Transverse colon (tissue), 4 donors: ENCODE measurements around the gene PDSS2. TPM values are rescaled to one million over a fixed set of nuclear protein-coding genes. Genes with fewer than 3 reads are reported as not detected.

Source experiments
- DNase-seq: peaks from one replicate; pipeline ENCODE4 v3.0.0-alpha.2; 2019
- H3K27ac ChIP-seq, 4 donors: fragments of 200-600 bp; sonication (generic); 2 replicates each; pipeline ENCODE4 v1.5.1; 2016 to 2018; ENCODE audit warnings: inconsistent platforms in 4 of 4
- H3K27me3 ChIP-seq: fragments of 200-600 bp; sonication (generic); 2 replicates; pipeline ENCODE4 v1.5.1; 2017; ENCODE audit warnings: inconsistent platforms
- H3K36me3 ChIP-seq, 4 donors: fragments of 200-600 bp; sonication (generic); 2 replicates each; pipeline ENCODE4 v1.5.1; 2017 to 2019; ENCODE audit warnings: inconsistent platforms in 4 of 4
- H3K4me1 ChIP-seq, 4 donors: fragments of 200-600 bp; sonication (generic); 2 replicates each; pipeline ENCODE4 v1.5.1; 2017 to 2020; ENCODE audit warnings: inconsistent platforms in 4 of 4
- H3K4me3 ChIP-seq, 4 donors: fragments of 200-600 bp; sonication (generic); 1 replicate in 1 of 4; 2 replicates in 3 of 4; pipeline versions ENCODE4 v1.5.1 to v1.6.1; 2017 to 2019; ENCODE audit warnings: inconsistent platforms in 4 of 4
- H3K9me3 ChIP-seq, 2 donors: fragments of 200-600 bp; sonication (generic); 2 replicates each; pipeline ENCODE4 v1.5.1; 2017 to 2019; ENCODE audit warnings: inconsistent platforms in 2 of 2
- EP300 ChIP-seq: sonication (generic); formaldehyde crosslinking; IDR thresholded peaks from one replicate; pipeline ENCODE4 v1.6.1; 2017; ENCODE audit warnings: antibody characterized with exemption, low read depth
- POLR2A ChIP-seq: fragments of 450-650 bp; IDR thresholded peaks from one replicate; pipeline ENCODE4 v1.6.1; 2016; ENCODE audit warnings: antibody characterized with exemption, mild to moderate bottlenecking, moderate library complexity
- POLR2AphosphoS5 ChIP-seq, 3 donors: sonication (generic); formaldehyde crosslinking; IDR thresholded peaks; one replicate each; pipeline ENCODE4 v1.6.1; 2016; ENCODE audit warnings: antibody characterized with exemption in 3 of 3
- WGBS, 2 donors: methylation state at CpG; one replicate each; pipeline ENCODE4 v1.1.5; 2018; ENCODE audit warnings: low coverage in 1 of 2; 5-methylcytosine and 5-hydroxymethylcytosine counted together
- in situ Hi-C, 4 donors: fragments of 200-750 bp; cut with MboI; loops; one replicate each; pipeline versions ENCODE4 v1.15.0 to v1.15.1; 2017; ENCODE audit warnings: low sequenced_read_pairs in 3 of 4, low pct_ligation_motif_present in 1 of 4, low pct_unique_long_range_greater_than_20kb in 1 of 4
- intact Hi-C: fragments of 100-400 bp; cut with DNase I; formaldehyde crosslinking; loops from one replicate; pipeline ENCODE4 v1.15.1; 2023; ENCODE audit warnings: low total_unique reads
- total RNA-seq, 4 donors: library from RNA; depleted of rRNA; stranded (reverse); fragments of >200 nt; gene quantifications; one replicate each; pipeline ENCODE4 v1.1.0, GENCODE V29; 2016
- TF ChIP-seq, protein P1 (sequence below), 5 experiments: fragments of 200-600 bp in 3 of 5; fragments of 450-650 bp in 2 of 5; sonication (generic) in 3 of 5; IDR thresholded peaks; 1 replicate in 2 of 5; 2 replicates in 3 of 5; pipeline ENCODE4 v1.5.1; 2016 to 2017; ENCODE audit warnings: antibody characterized with exemption in 5 of 5, inconsistent platforms in 3 of 5, mild to moderate bottlenecking in 2 of 5, moderate library complexity in 1 of 5

PDSS2 gene
- total RNA-seq, 4 donors from 2014 or later: 3.0 to 32.5 (median 15.6) TPM

DNA sequence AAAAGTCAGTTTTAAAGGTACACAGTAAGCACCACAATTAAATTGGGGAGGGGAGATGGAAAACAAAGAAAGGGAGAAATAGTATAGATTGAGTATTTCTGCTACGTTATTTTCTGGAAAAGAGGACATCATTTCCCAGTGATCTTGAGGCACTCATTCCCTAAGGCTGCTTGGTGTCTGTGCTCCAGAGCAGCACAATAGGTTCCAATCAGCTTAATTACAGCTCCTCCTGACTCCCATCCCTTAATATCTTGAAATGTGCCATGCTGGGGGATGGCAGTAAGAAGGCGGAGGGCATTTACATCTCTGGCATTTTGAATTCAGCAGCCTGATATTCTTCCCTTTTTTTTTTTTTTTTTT is 304.6 kb downstream of the PDSS2 start:
- no peak overlapping the region for H3K4me3 ChIP-seq
- H3K27me3 ChIP-seq: no peaks in the 10 kb centered on the region
- no peaks in the 10 kb centered on the region for H3K9me3 ChIP-seq
- DNase-seq: no peak
- in situ Hi-C loops: no loop called here
- no peak overlapping the region for H3K27ac ChIP-seq
- H3K36me3 ChIP-seq: no peaks in the 10 kb centered on the region
- intact Hi-C loops: no loop called here
- 73 to 81% methylated on average over 1 to 2 of the region's 2 CpGs for WGBS, 2 donors
- H3K4me1 ChIP-seq: peaks cover 0 to 27% (median 12%) of the 10 kb centered on the region in 4 donors
- TF ChIP-seq POLR2AphosphoS5 (IDR thresholded peaks at IDR 0.05): no peak
- no peak for TF ChIP-seq EP300
- TF ChIP-seq, protein P1, sequence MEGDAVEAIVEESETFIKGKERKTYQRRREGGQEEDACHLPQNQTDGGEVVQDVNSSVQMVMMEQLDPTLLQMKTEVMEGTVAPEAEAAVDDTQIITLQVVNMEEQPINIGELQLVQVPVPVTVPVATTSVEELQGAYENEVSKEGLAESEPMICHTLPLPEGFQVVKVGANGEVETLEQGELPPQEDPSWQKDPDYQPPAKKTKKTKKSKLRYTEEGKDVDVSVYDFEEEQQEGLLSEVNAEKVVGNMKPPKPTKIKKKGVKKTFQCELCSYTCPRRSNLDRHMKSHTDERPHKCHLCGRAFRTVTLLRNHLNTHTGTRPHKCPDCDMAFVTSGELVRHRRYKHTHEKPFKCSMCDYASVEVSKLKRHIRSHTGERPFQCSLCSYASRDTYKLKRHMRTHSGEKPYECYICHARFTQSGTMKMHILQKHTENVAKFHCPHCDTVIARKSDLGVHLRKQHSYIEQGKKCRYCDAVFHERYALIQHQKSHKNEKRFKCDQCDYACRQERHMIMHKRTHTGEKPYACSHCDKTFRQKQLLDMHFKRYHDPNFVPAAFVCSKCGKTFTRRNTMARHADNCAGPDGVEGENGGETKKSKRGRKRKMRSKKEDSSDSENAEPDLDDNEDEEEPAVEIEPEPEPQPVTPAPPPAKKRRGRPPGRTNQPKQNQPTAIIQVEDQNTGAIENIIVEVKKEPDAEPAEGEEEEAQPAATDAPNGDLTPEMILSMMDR (IDR thresholded peaks at IDR 0.05): no peak
- TF ChIP-seq POLR2A: no peak

DNA sequence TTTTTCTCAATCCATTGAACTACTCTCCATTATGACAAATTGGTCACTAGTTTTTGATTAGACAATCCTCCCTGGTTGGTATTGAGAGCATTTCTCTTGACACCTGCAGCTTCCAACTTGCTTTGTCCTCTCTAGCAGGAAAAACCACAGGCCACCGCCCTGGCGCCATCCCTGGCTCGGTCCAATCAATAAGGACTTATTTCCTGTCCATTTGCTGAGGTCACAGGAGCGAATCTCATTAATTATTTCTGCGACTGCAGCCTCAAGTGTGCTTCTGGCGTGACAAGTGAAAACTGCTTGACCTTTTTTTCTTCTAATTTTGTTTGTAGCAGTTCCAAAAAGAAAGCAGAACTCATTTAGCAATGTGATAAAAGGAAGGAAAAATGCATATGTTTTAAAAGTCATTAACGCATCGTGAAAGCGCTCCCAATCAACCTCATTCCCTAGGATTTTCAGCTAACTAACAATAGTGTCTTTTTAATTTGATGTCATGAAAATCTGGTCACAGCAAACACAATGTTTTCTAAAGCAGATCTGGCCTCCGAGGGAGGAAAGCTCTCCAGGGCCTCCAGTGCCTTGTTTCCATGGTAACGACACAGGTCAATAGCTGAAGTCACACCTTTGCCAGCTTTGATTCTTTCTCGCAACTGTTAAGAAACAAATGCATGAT is 305.1 kb downstream of the PDSS2 start:
- H3K4me1 ChIP-seq: peaks cover 0 to 27% (median 12%) of the 10 kb centered on the region in 4 donors
- no peaks in the 10 kb centered on the region for H3K27me3 ChIP-seq
- WGBS, 2 donors: 54 to 59% methylated on average over 11 to 12 of the region's 12 CpGs
- no peaks in the 10 kb centered on the region for H3K9me3 ChIP-seq
- TF ChIP-seq POLR2AphosphoS5 (IDR thresholded peaks at IDR 0.05): no peak
- TF ChIP-seq, protein P1 (IDR thresholded peaks at IDR 0.05): no peak
- TF ChIP-seq POLR2A: no peak
- no peak for TF ChIP-seq EP300
- in situ Hi-C loops: no loop called here
- intact Hi-C loops: no loop called here
- H3K27ac ChIP-seq: peak overlapping the region; percentile 48 to 80 (median 66)
- H3K4me3 ChIP-seq: no peak overlapping the region
- H3K36me3 ChIP-seq: no peaks in the 10 kb centered on the region
- peak; percentile 26 for DNase-seq

DNA sequence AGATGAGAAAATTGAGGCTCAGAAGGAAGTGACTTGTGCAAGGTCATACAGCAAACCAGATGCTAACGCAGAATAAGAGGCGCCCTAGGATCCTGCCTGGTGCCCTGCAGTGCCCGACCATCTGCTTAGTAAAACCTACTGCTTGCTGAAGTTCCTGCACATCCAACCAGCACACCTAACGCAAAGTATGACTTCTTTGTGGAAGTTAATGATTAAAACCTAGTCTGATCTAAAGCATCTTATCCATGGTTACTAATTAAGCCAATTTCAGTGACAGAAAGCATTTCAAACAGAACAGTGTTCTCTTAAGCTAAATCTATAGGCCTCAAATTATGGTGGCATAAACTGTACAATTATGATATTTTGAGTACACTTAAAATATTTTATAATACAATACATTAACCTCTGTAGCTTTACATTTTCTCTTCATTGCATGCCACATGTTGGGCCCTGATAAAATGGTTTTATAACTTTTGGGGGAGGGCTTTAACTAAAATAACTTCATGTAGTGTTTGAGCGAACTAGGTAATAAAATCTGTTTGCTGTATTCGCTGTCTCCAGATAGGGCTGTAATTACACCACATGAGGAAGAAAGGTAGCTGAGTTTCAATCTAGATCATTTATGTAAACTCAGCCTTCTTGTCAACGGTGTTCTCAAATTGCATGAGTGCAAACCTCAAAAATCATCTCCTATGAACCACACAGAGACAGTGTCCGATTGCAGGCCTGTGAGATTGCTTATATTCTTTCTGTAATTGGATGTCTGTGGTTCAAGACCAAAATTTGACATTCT is 306.5 kb downstream of the PDSS2 start:
- TF ChIP-seq POLR2A (no peak), POLR2AphosphoS5 (IDR thresholded peaks at IDR 0.05) (peak in 1 of 3 donors; percentile 35)
- Histone ChIP-seq H3K4me1 (peaks cover 0 to 27% (median 12%) of the 10 kb centered on the region in 4 donors), H3K36me3 (no peaks in the 10 kb centered on the region), H3K27me3 (no peaks in the 10 kb centered on the region), H3K27ac (peak overlapping the region; percentile 48 to 80 (median 67)), H3K9me3 (no peaks in the 10 kb centered on the region), H3K4me3 (no peak overlapping the region)
- WGBS, 2 donors: 61 to 64% methylated on average over 6 to 8 of the region's 8 CpGs
- DNase-seq: peak; percentile 57
- in situ Hi-C loops (no loop called here), intact Hi-C loops (no loop called here)

DNA sequence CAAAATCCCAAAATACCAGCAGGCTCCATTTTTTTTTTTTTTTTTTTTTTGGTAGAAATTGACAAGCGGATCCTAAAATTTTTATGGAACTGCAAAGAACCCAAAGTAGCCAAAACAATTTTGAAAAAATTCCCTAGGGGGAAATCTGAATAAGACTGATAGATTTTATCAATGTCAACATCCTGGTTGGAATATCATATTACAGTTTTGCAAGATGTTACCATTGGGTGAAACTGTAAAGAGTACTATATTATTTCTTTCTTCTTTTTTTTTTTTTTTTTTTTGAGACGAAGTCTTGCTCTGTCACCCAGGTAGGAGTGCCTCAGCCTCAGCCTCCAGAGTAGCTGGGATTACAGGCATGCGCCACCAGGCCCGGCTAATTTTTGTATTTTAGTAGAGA is 314.7 kb downstream of the PDSS2 start:
- H3K27me3 ChIP-seq: no peaks in the 10 kb centered on the region
- H3K27ac ChIP-seq: no peak overlapping the region
- H3K4me3 ChIP-seq: no peak overlapping the region
- TF ChIP-seq EP300 (no peak), POLR2A (no peak), POLR2AphosphoS5 (IDR thresholded peaks at IDR 0.05) (no peak)
- TF ChIP-seq, protein P1 (IDR thresholded peaks at IDR 0.05): no peak
- in situ Hi-C loops (no loop called here), intact Hi-C loops (no loop called here)
- DNase-seq: no peak
- no peaks in the 10 kb centered on the region for H3K36me3 ChIP-seq
- H3K4me1 ChIP-seq: peaks cover 0 to 3% (median 0%) of the 10 kb centered on the region in 4 donors
- WGBS, 2 donors: 83 to 91% methylated on average over 4 of the region's 4 CpGs
- H3K9me3 ChIP-seq: no peaks in the 10 kb centered on the region
